Cardiac muscle cell (in vitro differentiated cells and primary cell): ENCODE data around the gene GALNT18. TPM values are rescaled to one million over a fixed set of nuclear protein-coding genes. Genes with fewer than 3 reads are reported as not detected.

ENCODE experiments used
- DNase-seq, 2 donors: peaks; one replicate each; pipeline versions ENCODE4 v3.0.0 to v3.0.0-alpha.2; 2010 to 2017; ENCODE audit warnings: low read depth in 1 of 2, low spot score in 1 of 2
- H3K27ac ChIP-seq: fragments of 200-600 bp; sonication (generic); 2 replicates; pipeline ENCODE4 v1.5.1; 2016
- H3K27me3 ChIP-seq: fragments of 200-600 bp; sonication (generic); 2 replicates; pipeline ENCODE4 v1.6.0; 2016; ENCODE audit warnings: control low read depth
- H3K36me3 ChIP-seq: fragments of 200-600 bp; sonication (generic); 2 replicates; pipeline ENCODE4 v1.5.1; 2016; ENCODE audit warnings: control low read depth
- H3K4me1 ChIP-seq: fragments of 200-600 bp; sonication (generic); 2 replicates; pipeline ENCODE4 v1.8.1; 2017; ENCODE audit warnings: low read depth, mild to moderate bottlenecking, mixed run types
- H3K4me3 ChIP-seq: fragments of 200-600 bp; sonication (generic); 2 replicates; pipeline ENCODE4 v1.5.1; 2016; ENCODE audit warnings: mild to moderate bottlenecking
- H3K9me3 ChIP-seq: fragments of 200-600 bp; sonication (generic); 2 replicates; pipeline ENCODE4 v1.5.1; 2017; ENCODE audit warnings: low read depth, mild to moderate bottlenecking, control low read depth
- CTCF ChIP-seq: IDR thresholded peaks from 2 replicates; pipeline ENCODE4 v1.5.1; 2012; ENCODE audit warnings: low read depth, mild to moderate bottlenecking, low read length
- polyA plus RNA-seq: library from polyadenylated mRNA; unstranded; fragments of >200 nt; fragmentation: Nextera tagmentation; extraction: Ambion mirVana; gene quantifications from 2 replicates; pipeline ENCODE4 v1.2.1, GENCODE V29; 2016
- total RNA-seq: library from RNA; depleted of rRNA; stranded (reverse); fragments of >200 nt; gene quantifications from 2 replicates; pipeline ENCODE4 v1.2.3, GENCODE V29; 2016

Gene GALNT18
- total and polyA plus RNA-seq, 2 experiments from 2014 or later: 2.1 to 2.2 TPM

DNA sequence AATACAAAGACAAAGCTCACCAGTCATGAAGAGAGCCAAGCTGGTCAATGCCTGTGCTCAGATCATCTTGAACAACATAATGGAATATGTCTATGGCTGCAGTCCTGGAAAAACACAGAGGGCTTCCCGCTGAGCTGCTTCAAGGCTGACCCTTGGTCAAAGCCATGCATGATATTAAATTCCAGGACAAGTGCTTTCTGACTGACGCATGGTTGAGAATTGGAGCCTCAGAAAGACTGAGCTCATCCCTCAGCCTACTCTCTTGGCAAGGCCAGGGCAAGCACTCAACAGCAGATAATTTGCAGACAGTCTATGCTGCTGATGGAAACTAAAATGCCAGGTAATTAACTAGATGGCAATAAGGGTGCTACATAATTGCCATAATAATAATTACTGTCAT lies 89.2 kb downstream of the GALNT18 start:
- no peak overlapping the region for H3K4me3 ChIP-seq
- DNase-seq: no peak
- H3K27ac ChIP-seq: no peak overlapping the region
- H3K27me3 ChIP-seq: no peaks in the 10 kb centered on the region
- H3K9me3 ChIP-seq: no peaks in the 10 kb centered on the region
- TF ChIP-seq CTCF: no peak
- H3K36me3 ChIP-seq: no peaks in the 10 kb centered on the region
- peaks cover 6% of the 10 kb centered on the region for H3K4me1 ChIP-seq

- H3K4me1 ChIP-seq: no peaks in the 10 kb centered on the region
- no peaks in the 10 kb centered on the region for H3K9me3 ChIP-seq
- H3K27ac ChIP-seq: no peak overlapping the region
- no peak overlapping the region for H3K4me3 ChIP-seq
- no peaks in the 10 kb centered on the region for H3K36me3 ChIP-seq
- H3K27me3 ChIP-seq: no peaks in the 10 kb centered on the region
- DNase-seq: no peak
- no peak for TF ChIP-seq CTCF
Observed at GRCh38 chr11:11531131-11531908, 90.5 kb downstream of the GALNT18 start.

DNA sequence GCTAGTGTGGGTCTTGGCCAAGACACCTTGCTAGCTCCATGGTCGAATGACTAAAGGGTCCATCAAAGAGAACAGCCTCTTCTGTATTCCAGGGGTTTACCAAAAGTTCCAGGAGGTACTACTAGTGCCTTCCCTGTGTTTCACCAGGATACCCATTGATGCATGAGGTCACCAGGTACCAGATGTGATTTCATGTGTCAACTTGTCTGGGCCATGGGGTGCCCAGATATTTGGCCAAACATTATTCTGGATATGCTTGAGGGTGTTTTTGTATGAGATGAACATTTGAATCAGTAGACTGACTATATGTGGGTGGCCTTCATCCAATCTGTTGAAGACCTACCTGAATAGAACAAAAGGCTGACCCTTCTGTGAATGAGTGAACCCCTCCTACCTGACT lies 92.8 kb downstream of the GALNT18 start:
- Histone ChIP-seq H3K36me3 (no peaks in the 10 kb centered on the region), H3K9me3 (no peaks in the 10 kb centered on the region), H3K4me1 (no peaks in the 10 kb centered on the region), H3K4me3 (no peak overlapping the region), H3K27me3 (no peaks in the 10 kb centered on the region), H3K27ac (no peak overlapping the region)
- DNase-seq: no peak
- no peak for TF ChIP-seq CTCF

DNA sequence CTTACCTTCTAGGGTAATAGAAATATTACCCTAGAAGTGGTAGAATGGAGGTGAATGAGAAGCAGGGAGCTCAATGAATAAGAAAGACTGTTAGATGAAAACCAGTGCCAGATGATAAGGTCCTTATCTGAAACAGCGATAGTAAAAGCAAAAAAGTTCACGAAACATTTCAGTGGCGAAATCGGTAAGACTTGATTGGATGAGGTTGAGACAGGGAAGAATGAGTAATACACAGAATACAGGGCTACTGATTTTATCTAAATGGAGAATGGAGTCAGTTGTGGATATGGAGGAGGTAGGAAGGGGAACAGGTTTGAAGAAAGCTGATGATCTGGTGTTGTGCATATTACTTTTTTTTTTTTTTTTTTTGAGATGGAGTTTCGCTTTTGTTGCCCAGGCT lies 96.5 kb downstream of the GALNT18 start:
- H3K36me3 ChIP-seq: no peaks in the 10 kb centered on the region
- no peak for DNase-seq
- no peak overlapping the region for H3K4me3 ChIP-seq
- H3K9me3 ChIP-seq: no peaks in the 10 kb centered on the region
- no peak for TF ChIP-seq CTCF
- no peak overlapping the region for H3K27ac ChIP-seq
- no peaks in the 10 kb centered on the region for H3K4me1 ChIP-seq
- H3K27me3 ChIP-seq: peaks cover 3% of the 10 kb centered on the region

GRCh38 chr11:11524436-11525061 lies 97.3 kb downstream of the GALNT18 start:
- Histone ChIP-seq H3K36me3 (no peaks in the 10 kb centered on the region), H3K27me3 (peaks cover 3% of the 10 kb centered on the region), H3K4me3 (no peak overlapping the region), H3K9me3 (no peaks in the 10 kb centered on the region), H3K4me1 (no peaks in the 10 kb centered on the region), H3K27ac (no peak overlapping the region)
- DNase-seq: no peak
- no peak for TF ChIP-seq CTCF
